H9 (cell line): ENCODE data around the gene MTMR3. TPM values are rescaled to one million over a fixed set of nuclear protein-coding genes. Genes with fewer than 3 reads are reported as not detected.

Experiments
- DNase-seq: peaks from one replicate; pipeline ENCODE4 v3.0.0-alpha.2; 2017
- H2AFZ ChIP-seq: one replicate; pipeline ENCODE4 v1.6.1; 2013; ENCODE audit warnings: mild to moderate bottlenecking, low read length, control low read depth, moderate library complexity
- H2AK5ac ChIP-seq: 2 replicates; pipeline ENCODE4 v1.6.1; 2013; ENCODE audit warnings: low read length, control low read depth, mixed read lengths; ENCODE audit not compliant: insufficient read length
- H2BK120ac ChIP-seq: one replicate; pipeline ENCODE4 v1.6.1; 2013; ENCODE audit warnings: low read depth, mild to moderate bottlenecking, low read length, control low read depth, inconsistent platforms; ENCODE audit not compliant: poor library complexity, severe bottlenecking
- H2BK12ac ChIP-seq: 2 replicates; pipeline ENCODE4 v1.6.1; 2013; ENCODE audit warnings: low read length, control low read depth, mixed read lengths, low read depth; ENCODE audit not compliant: insufficient read length
- H2BK15ac ChIP-seq: 2 replicates; pipeline ENCODE4 v1.6.1; 2013; ENCODE audit warnings: low read depth, low read length, control low read depth
- H2BK20ac ChIP-seq: one replicate; pipeline ENCODE4 v1.6.1; 2013; ENCODE audit warnings: low read depth, mild to moderate bottlenecking, low read length, control low read depth, inconsistent platforms; ENCODE audit not compliant: poor library complexity, severe bottlenecking
- H2BK5ac ChIP-seq: 2 replicates; pipeline ENCODE4 v1.6.1; 2013; ENCODE audit warnings: low read length, control low read depth, mixed read lengths; ENCODE audit not compliant: insufficient read length
- H3K14ac ChIP-seq: 2 replicates; pipeline ENCODE4 v1.6.1; 2013; ENCODE audit warnings: low read length, control low read depth; ENCODE audit not compliant: insufficient read depth
- H3K18ac ChIP-seq: 2 replicates; pipeline ENCODE4 v1.6.1; 2013; ENCODE audit warnings: low read depth, mild to moderate bottlenecking, mixed read lengths, low read length, control low read depth; ENCODE audit not compliant: insufficient read length
- H3K23ac ChIP-seq: 2 replicates; pipeline ENCODE4 v1.6.1; 2013; ENCODE audit warnings: low read length, control low read depth, mixed read lengths, low read depth; ENCODE audit not compliant: insufficient read length
- H3K23me2 ChIP-seq: 2 replicates; pipeline ENCODE4 v1.6.1; 2013; ENCODE audit warnings: low read depth, mild to moderate bottlenecking, mixed read lengths, low read length, control low read depth; ENCODE audit not compliant: insufficient read length, poor library complexity, severe bottlenecking
- H3K27ac ChIP-seq: 2 replicates; pipeline ENCODE4 v1.5.1; 2013; ENCODE audit warnings: low read length, control low read depth, mixed read lengths, low read depth; ENCODE audit not compliant: insufficient read length
- H3K27me3 ChIP-seq: 2 replicates; pipeline ENCODE4 v1.6.1; 2013; ENCODE audit warnings: low read length, control low read depth, inconsistent platforms; ENCODE audit not compliant: insufficient read depth
- H3K4ac ChIP-seq: 2 replicates; pipeline ENCODE4 v1.6.1; 2013; ENCODE audit warnings: low read depth, mild to moderate bottlenecking, control low read depth, inconsistent platforms, low read length, moderate library complexity
- H3K4me1 ChIP-seq: 2 replicates; pipeline ENCODE4 v1.6.1; 2013; ENCODE audit warnings: low read length, control low read depth, inconsistent platforms; ENCODE audit not compliant: insufficient read depth
- H3K4me2 ChIP-seq: 2 replicates; pipeline ENCODE4 v1.6.1; 2013; ENCODE audit warnings: low read length, control low read depth, mixed read lengths; ENCODE audit not compliant: insufficient read length, insufficient read depth
- H3K56ac ChIP-seq: 2 replicates; pipeline ENCODE4 v1.6.1; 2013; ENCODE audit warnings: low read depth, mild to moderate bottlenecking, mixed read lengths, low read length, control low read depth; ENCODE audit not compliant: insufficient read length
- H3K79me1 ChIP-seq: 2 replicates; pipeline ENCODE4 v1.6.1; 2013; ENCODE audit warnings: low read depth, mild to moderate bottlenecking, moderate library complexity, low read length, control low read depth, inconsistent platforms; ENCODE audit not compliant: insufficient read depth, poor library complexity, severe bottlenecking
- H3K79me2 ChIP-seq: 2 replicates; pipeline ENCODE4 v1.6.1; 2013; ENCODE audit warnings: low read length, control low read depth, inconsistent platforms; ENCODE audit not compliant: insufficient read depth
- H3K9ac ChIP-seq: 2 replicates; pipeline ENCODE4 v1.6.1; 2013; ENCODE audit warnings: low read length, control low read depth, mixed read lengths; ENCODE audit not compliant: insufficient read length; ENCODE audit errors: extremely low read depth
- H3K9me3 ChIP-seq: one replicate; pipeline ENCODE4 v1.6.1; 2013; ENCODE audit warnings: low read depth, low read length, inconsistent platforms; ENCODE audit not compliant: control insufficient read depth
- H3T11ph ChIP-seq: one replicate; pipeline ENCODE4 v1.6.1; 2013; ENCODE audit warnings: mild to moderate bottlenecking, low read length, control low read depth, inconsistent platforms
- H4K20me1 ChIP-seq: one replicate; pipeline ENCODE4 v1.6.1; 2013; ENCODE audit not compliant: control insufficient read depth, insufficient read length, insufficient read depth
- H4K5ac ChIP-seq: 2 replicates; pipeline ENCODE4 v1.6.1; 2013; ENCODE audit warnings: low read depth, mild to moderate bottlenecking, mixed read lengths, low read length, control low read depth; ENCODE audit not compliant: insufficient read length
- H4K8ac ChIP-seq: replicated peaks from 2 replicates; pipeline ENCODE4 v1.6.1; 2013; ENCODE audit warnings: low read length, control low read depth, mixed read lengths, low read depth; ENCODE audit not compliant: insufficient read length
- H4K91ac ChIP-seq: 2 replicates; pipeline ENCODE4 v1.6.1; 2013; ENCODE audit warnings: low read depth, mild to moderate bottlenecking, moderate library complexity, mixed read lengths, low read length, control low read depth; ENCODE audit not compliant: insufficient read length
- H3K27ac Mint-ChIP-seq, 3 experiments: 2 replicates in 2 of 3; 3 replicates in 1 of 3; pipeline ENCODE4 v1.8.0; 2020 to 2021; ENCODE audit warnings: mixed read lengths in 3 of 3, mild to moderate bottlenecking in 1 of 3, moderate library complexity in 1 of 3
- H3K27me3 Mint-ChIP-seq: 2 replicates; pipeline ENCODE4 v1.8.0; 2021; ENCODE audit warnings: low read depth, mild to moderate bottlenecking, moderate library complexity, mixed read lengths
- H3K36me3 Mint-ChIP-seq, 3 experiments: 2 replicates in 2 of 3; 3 replicates in 1 of 3; pipeline ENCODE4 v1.8.0; 2020 to 2021; ENCODE audit warnings: low read depth in 3 of 3, mixed read lengths in 3 of 3; ENCODE audit not compliant: insufficient read depth in 1 of 3
- H3K4me1 Mint-ChIP-seq, 2 experiments: 2 replicates each; pipeline ENCODE4 v1.8.0; 2020; ENCODE audit warnings: mixed read lengths in 2 of 2
- H3K4me3 Mint-ChIP-seq, 2 experiments: 2 replicates in 1 of 2; 3 replicates in 1 of 2; pipeline ENCODE4 v1.8.0; 2020 to 2021; ENCODE audit warnings: mild to moderate bottlenecking in 2 of 2, mixed read lengths in 2 of 2, moderate library complexity in 1 of 2
- H3K9me3 Mint-ChIP-seq, 2 experiments: 2 replicates in 1 of 2; 3 replicates in 1 of 2; pipeline ENCODE4 v1.8.0; 2020; ENCODE audit warnings: mild to moderate bottlenecking in 2 of 2, mixed read lengths in 2 of 2, moderate library complexity in 1 of 2
- CTCF ChIP-seq: fragments of 200-600 bp; sonication (generic); conservative IDR thresholded peaks from 3 replicates; pipeline ENCODE4 v1.8.0; 2021; ENCODE audit warnings: antibody characterized with exemption, mild to moderate bottlenecking
- WGBS: extraction: QIAGEN DNeasy Blood & Tissue Kit; methylation state at CpG from one replicate; pipeline ENCODE4 v1.1.7; 2013; ENCODE audit warnings: missing lambda C conversion rate, low lambda C conversion rate, mixed read lengths; ENCODE audit not compliant: insufficient read length; ENCODE audit errors: extremely low coverage; 5-methylcytosine and 5-hydroxymethylcytosine counted together
- total RNA-seq: library from RNA; stranded (reverse); gene quantifications from 2 replicates; pipeline ENCODE4 v1.2.1, GENCODE V29; 2021

Gene MTMR3
- total RNA-seq, 1 experiment from 2014 or later: 19.8 TPM

- no peaks in the 10 kb centered on the region for H3K27me3 Mint-ChIP-seq
- no peak overlapping the region for H3K4me3 Mint-ChIP-seq
- Histone ChIP-seq H3K4me2 (no peak overlapping the region), H4K91ac (no peak overlapping the region), H3K79me2 (no peaks in the 10 kb centered on the region; the same call in 1 of the 2 replicates), H2BK15ac (no peak overlapping the region), H3K9ac (no peak overlapping the region), H2AFZ (no peak overlapping the region), H3K23me2 (no peaks in the 10 kb centered on the region), H3K14ac (no peak overlapping the region), H2BK20ac (no peak overlapping the region), H2BK5ac (no peak overlapping the region), H3T11ph (no peak overlapping the region), H3K27me3 (no peaks in the 10 kb centered on the region), H3K4ac (no peak overlapping the region), H3K27ac (no peak overlapping the region), H3K56ac (no peak overlapping the region), H3K23ac (no peak overlapping the region), H4K8ac (no peak overlapping the region), H2BK120ac (no peak overlapping the region), H3K79me1 (peaks cover 4% of the 10 kb centered on the region), H3K4me1 (no peaks in the 10 kb centered on the region), H2BK12ac (no peak overlapping the region), H2AK5ac (no peak overlapping the region), H4K5ac (no peak overlapping the region), H3K9me3 (no peaks in the 10 kb centered on the region), H3K18ac (no peak overlapping the region), H4K20me1 (no peaks in the 10 kb centered on the region)
- 0 out of 7 replicates have a peak overlapping the region, but pooled peaks of 1 of the 3 experiments have one; percentile 50 for H3K27ac Mint-ChIP-seq
- H3K9me3 Mint-ChIP-seq: no peaks in the 10 kb centered on the region
- DNase-seq: no peak
- no peak for TF ChIP-seq CTCF
- no CpG with 5 or more reads among the region's 1 CpG for WGBS
- H3K4me1 Mint-ChIP-seq: no peaks in the 10 kb centered on the region
- H3K36me3 Mint-ChIP-seq: peaks cover 0 to 4% (median 0%) of the 10 kb centered on the region in 3 experiments; a peak in 2 of 7 replicates
Observed at GRCh38 chr22:29901354-29901753, 18.4 kb downstream of the MTMR3 start.
